ENCODE data around the gene PMM2.

Gene PMM2

DNA sequence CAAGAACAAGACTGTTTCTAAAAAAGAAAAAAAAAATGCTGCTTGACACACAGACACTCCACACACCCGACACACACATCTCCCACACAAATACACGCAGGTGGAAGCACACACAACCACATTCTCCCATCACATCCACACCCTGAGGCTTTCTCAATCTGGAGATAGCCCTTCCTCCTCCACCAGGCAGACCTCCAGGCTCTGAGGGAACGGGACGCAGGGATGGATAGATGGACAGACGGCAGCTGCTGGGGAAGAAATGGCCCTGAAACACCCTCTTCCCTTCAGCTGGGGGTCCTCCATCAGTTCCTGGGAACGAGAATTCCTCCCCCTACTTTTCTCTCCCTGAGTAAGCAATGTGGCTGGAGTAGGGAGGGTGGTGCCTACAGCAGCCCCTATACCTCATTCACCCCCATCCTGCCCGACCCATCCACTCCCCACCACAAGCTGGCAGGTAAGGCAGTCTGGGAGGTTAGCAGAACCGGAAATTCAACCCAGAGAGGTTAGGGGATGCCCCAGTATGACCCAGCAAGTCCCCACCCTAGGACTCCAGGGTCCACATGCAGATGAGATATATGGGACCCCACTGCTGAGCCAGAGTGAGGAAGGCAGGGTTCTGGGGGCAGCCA lies 80.4 kb downstream of the PMM2 start:
- ChIA-PET CTCF (no interaction called here), POLR2A (ENCODE audit: low non-redundant PET) (interaction anchor here (3.1 kb wide), 1 partner anchor 9 kb away, joined by 14 read pairs; the partner anchor contains the start of gene CARHSP1)
- H3K27ac ChIP-seq, result peak overlapping the region; percentile 77
- peak; percentile 62 for DNase-seq (ENCODE audit: low spot score)
- TF ChIP-seq, protein P1, sequence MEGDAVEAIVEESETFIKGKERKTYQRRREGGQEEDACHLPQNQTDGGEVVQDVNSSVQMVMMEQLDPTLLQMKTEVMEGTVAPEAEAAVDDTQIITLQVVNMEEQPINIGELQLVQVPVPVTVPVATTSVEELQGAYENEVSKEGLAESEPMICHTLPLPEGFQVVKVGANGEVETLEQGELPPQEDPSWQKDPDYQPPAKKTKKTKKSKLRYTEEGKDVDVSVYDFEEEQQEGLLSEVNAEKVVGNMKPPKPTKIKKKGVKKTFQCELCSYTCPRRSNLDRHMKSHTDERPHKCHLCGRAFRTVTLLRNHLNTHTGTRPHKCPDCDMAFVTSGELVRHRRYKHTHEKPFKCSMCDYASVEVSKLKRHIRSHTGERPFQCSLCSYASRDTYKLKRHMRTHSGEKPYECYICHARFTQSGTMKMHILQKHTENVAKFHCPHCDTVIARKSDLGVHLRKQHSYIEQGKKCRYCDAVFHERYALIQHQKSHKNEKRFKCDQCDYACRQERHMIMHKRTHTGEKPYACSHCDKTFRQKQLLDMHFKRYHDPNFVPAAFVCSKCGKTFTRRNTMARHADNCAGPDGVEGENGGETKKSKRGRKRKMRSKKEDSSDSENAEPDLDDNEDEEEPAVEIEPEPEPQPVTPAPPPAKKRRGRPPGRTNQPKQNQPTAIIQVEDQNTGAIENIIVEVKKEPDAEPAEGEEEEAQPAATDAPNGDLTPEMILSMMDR (conservative IDR thresholded peaks at IDR 0.05; ENCODE audit: low read depth), result no peak

DNA sequence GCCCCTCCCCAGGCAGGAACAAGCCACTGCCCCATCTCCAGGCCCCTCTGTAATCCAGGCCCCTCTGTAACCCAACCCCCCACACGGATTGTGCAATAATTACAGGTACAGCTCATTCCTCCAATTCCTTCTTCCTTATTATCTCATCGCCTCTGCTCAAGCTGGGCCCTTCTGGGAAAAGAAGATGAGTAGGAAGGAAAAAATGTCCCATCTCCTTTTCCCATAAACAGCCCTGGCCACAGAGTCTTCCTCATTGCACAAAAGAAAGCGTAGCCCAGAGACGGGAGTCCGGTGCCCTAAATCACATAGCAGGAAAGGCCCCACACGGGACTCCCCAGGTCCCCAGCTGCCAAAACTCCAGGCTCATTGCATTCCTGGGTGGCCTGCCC lies 80.9 kb downstream of the PMM2 start:
- TF ChIP-seq, protein P1 (conservative IDR thresholded peaks at IDR 0.05; ENCODE audit: low read depth), result no peak
- ChIA-PET POLR2A (ENCODE audit: low non-redundant PET) (interaction anchor here (3.1 kb wide), 1 partner anchor 10 kb away, joined by 14 read pairs; the partner anchor contains the start of gene CARHSP1), CTCF (no interaction called here)
- peak; percentile 89 for DNase-seq (ENCODE audit: low spot score)
- peak overlapping the region; percentile 77 for H3K27ac ChIP-seq

DNA sequence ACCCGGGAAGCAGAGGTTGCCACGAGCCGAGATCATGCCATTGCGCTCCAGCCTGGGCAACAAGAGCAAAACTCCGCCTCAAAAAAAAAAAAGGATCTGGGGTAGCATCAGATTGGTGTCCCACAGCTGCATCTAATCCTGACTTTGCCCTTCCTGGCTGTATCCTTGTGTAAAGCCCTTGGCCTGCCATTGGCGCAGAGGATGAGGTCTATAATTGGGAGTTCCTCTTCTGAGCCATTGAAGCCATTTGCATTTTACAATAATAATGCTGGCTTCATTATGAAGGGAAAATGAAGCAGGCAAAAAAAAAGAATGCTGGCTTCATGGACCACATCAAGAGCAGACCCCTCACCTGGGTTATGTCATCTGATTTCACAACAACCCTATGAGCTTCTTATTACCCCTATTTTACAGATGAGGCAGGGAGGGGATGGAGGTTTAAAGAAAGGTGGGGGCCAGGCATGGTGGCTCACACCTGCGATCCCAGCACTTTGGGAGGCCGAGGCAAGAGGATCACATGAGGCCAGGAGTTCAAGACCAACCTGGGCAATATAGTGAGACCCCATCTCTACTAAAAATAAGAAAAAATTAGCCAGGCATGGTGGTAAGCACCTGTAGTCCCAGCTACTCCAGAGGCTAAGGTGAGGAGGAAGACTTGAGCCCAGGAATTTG lies 83.3 kb downstream of the PMM2 start:
- POLR2A ChIA-PET (ENCODE audit: low non-redundant PET), result interaction anchor here (3.1 kb wide), 1 partner anchor 12 kb away, joined by 14 read pairs; the partner anchor contains the start of gene CARHSP1
- TF ChIP-seq, protein P1 (conservative IDR thresholded peaks at IDR 0.05; ENCODE audit: low read depth), result no peak
- no peak for DNase-seq (ENCODE audit: low spot score)
- CTCF ChIA-PET, result interaction anchor here (0.6 to 1.7 kb wide), 13 partner anchors 7 to 218 kb away, joined by 3 to 9 read pairs (median 5); partner anchors contain the start of gene CARHSP1
- H3K27ac ChIP-seq, result no peak overlapping the region

DNA sequence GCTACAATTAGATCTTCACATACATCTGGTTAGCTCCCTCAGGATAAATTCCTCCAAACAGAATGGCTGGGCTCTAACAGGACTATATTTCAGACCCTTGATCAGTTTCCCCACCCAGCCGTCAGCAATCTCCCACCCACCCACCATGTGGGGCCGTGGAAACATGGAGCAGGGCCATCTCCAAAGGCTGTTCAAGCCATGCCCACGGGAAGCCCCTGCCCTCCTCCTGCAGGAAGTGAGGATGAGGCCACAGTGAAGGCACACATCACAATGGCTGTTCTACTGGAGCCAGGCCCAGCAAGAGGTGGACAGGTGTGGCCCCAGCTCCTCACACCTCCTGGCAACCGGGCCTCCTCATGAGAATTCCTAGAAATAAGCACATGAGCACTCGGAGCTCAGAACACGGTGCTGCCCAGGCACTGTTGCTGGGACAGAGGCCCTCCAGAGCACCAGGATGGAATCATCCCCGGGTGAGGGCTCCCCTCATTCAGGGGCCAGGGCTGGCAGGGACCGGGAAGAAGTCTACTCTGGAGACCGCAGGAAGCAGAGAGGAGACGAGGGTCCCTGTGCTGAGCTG lies 84.5 kb downstream of the PMM2 start, which contains the start of gene LITAFD:
Gene LITAFD (plus strand): TSS at position 311 of the 577 bp plus-strand sequence. CDS start 2,005 bp downstream, outside the sequence.
- H3K27ac ChIP-seq, result no peak within 1 kb of the TSS
- TF ChIP-seq, protein P1 (conservative IDR thresholded peaks at IDR 0.05; ENCODE audit: low read depth), result no peak
- ChIA-PET CTCF (interaction anchor here (0.6 kb wide), 1 partner anchor 24 kb away, joined by 3 read pairs; no protein-coding TSS in a partner anchor), POLR2A (ENCODE audit: low non-redundant PET) (no interaction called here)
- no peak for DNase-seq (ENCODE audit: low spot score)

DNA sequence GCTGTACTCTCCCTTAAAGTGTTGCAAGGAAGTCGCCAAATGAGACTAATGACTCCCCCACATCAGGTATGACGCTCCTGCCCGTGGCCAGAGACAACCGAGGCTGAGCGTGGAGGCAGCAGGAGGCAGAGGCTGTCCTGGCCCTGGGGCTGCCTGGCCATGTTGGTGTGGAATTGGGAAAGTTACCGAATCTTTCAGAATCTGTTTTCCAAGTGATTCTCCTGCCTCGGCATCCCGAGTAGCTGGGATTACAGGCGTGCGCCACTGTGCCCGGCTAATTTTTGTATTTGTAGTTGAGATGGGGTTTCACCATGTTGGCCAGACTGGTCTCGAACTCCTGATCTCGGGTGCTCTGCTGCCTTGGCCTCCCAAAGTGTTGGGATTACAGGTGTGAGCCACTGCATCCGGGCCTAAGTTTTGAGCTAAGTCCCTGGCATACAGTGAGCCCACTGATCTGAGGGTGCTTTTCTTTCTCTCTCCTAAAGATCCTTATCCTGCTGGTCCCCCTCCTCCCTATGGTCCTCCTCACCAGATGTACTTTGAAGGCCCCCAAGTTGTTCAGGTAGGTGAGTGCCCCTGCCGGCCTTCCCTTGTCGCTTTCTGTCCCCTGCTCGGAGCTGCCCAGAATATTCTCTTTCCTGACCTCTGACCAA lies 85.2 kb downstream of the PMM2 start:
- POLR2A ChIA-PET (ENCODE audit: low non-redundant PET), result no interaction called here
- CTCF ChIA-PET, result no interaction called here
- TF ChIP-seq, protein P1 (conservative IDR thresholded peaks at IDR 0.05; ENCODE audit: low read depth), result no peak
- no peak overlapping the region for H3K27ac ChIP-seq
- DNase-seq (ENCODE audit: low spot score), result no peak

All from RWPE1 (cell line).